Measurements from ENCODE around the gene TNFSF9. TPM values are rescaled to one million over a fixed set of nuclear protein-coding genes. Genes with fewer than 3 reads are reported as not detected.
"Not testable (repeated sequence)": the region's sequence is repeated elsewhere in the genome, so short reads cannot be mapped to it uniquely, and the experiment has no call there.

The TNFSF9 gene
- total and polyA plus RNA-seq, 2 of the 8 experiments (the other 6 are each of a cell fraction or from before 2014, with no cell fraction given) = 1.7 to 4.4 TPM

GRCh38 chr19:6508028-6508771 lies 22.6 kb upstream of the TNFSF9 start:
- H2BK12ac ChIP-seq (ENCODE audit: low read depth, low read length); H4K91ac ChIP-seq (replicated peaks; ENCODE audit: insufficient read length, low read length); H4K8ac ChIP-seq (ENCODE audit: extremely low read depth, insufficient read depth, low read length); H3K4ac ChIP-seq (replicated peaks; ENCODE audit: insufficient read length, low read depth, low read length); H3K36me3 ChIP-seq (ENCODE audit: control insufficient read depth in 2 of 4, insufficient read depth in 4 of 4, low read length in 3 of 4); H2BK120ac ChIP-seq (replicated peaks; ENCODE audit: low read depth, low read length); H3K23ac ChIP-seq (ENCODE audit: insufficient read length); H3K18ac ChIP-seq (ENCODE audit: extremely low read depth, low read length); H3K79me2 ChIP-seq (ENCODE audit: control insufficient read depth in 1 of 2, insufficient read depth in 2 of 2, low read length in 2 of 2); H3K27me3 ChIP-seq (replicated peaks in 1 of 4; ENCODE audit: control insufficient read depth in 3 of 4, extremely low read depth in 1 of 4, insufficient read depth in 3 of 4, low read length in 3 of 4); H2BK5ac ChIP-seq (ENCODE audit: low read depth, low read length); H2AK5ac ChIP-seq (ENCODE audit: low read depth, low read length); H3K23me2 ChIP-seq (ENCODE audit: low read depth, low read length); H3K4me2 ChIP-seq (ENCODE audit: insufficient read depth in 1 of 2, low read depth in 2 of 2, low read length in 2 of 2); H2BK15ac ChIP-seq (ENCODE audit: low read length); H3K4me3 ChIP-seq (ENCODE audit: extremely low read depth in 1 of 4, insufficient read depth in 2 of 4, low read depth in 3 of 4, low read length in 4 of 4); H4K20me1 ChIP-seq (replicated peaks in 1 of 2; ENCODE audit: control insufficient read depth in 1 of 2, insufficient read depth in 2 of 2, low read length in 2 of 2); H4K5ac ChIP-seq (ENCODE audit: insufficient read length, low read depth, low read length); H3K79me1 ChIP-seq (ENCODE audit: low read depth, low read length); H3K14ac ChIP-seq (ENCODE audit: insufficient read length); H2AFZ ChIP-seq (ENCODE audit: low read length); H3K27ac ChIP-seq (ENCODE audit: low read depth, low read length); H2BK20ac ChIP-seq (ENCODE audit: low read length); H3K56ac ChIP-seq (replicated peaks; ENCODE audit: insufficient read length, low read depth, low read length); H3K9ac ChIP-seq (replicated peaks in 1 of 4; ENCODE audit: extremely low read depth in 1 of 4, low read depth in 3 of 4, low read length in 3 of 4); H3K9me3 ChIP-seq (ENCODE audit: insufficient read depth in 2 of 2, low read depth in 1 of 2, low read length in 1 of 2); FAIRE-seq; H3K4me1 ChIP-seq (replicated peaks in 1 of 4; ENCODE audit: control insufficient read depth in 3 of 4, insufficient read depth in 4 of 4, low read length in 3 of 4); DNase-seq (ENCODE audit: low read depth in 1 of 2, low spot score in 2 of 2): not testable (repeated sequence)
- 90% methylated on average over 9 of the region's 9 CpGs; no CpG with 5 or more reads in 1 of the 2 experiments for WGBS, 2 experiments (ENCODE audit: extremely low coverage in 1 of 2, insufficient coverage in 1 of 2, insufficient read length in 1 of 2, insufficient replicate concordance in 2 of 2, low coverage in 1 of 2, low lambda C conversion rate in 2 of 2, missing lambda C conversion rate in 1 of 2)
- ChIA-PET POLR2A (ENCODE audit: partially characterized antibody) (interaction anchor here (0.6 kb wide), 1 partner anchor 228 kb away, joined by 3 read pairs; no protein-coding TSS in a partner anchor), CTCF (ENCODE audit: partially characterized antibody) (interaction anchor here (0.6 to 4.7 kb wide), 5 partner anchors 17 to 1393 kb away, joined by 3 to 19 read pairs (median 3); partner anchors contain the start of gene DENND1C)

Measured in H1 (cell line).